K562 (cell line): ENCODE data around the gene TBL1XR1. TPM values are rescaled to one million over a fixed set of nuclear protein-coding genes. Genes with fewer than 3 reads are reported as not detected.
A peak's percentile ranks its signal among the peaks of the same experiment; 100 is the strongest.

Experiments used
- ATAC-seq: fragments of 200-7000 bp; cut with Tn5 transposase; 3 replicates; pipeline ENCODE4 v1.9.1; 2020; ENCODE audit warnings: moderate library complexity
- BruUV-seq: library from RNA; stranded (reverse); fragments of 400-500 nt; replicated peaks from 2 replicates; lab custom pipeline; 2021; lab: Mats Ljungman, UMichigan
- CTCF ChIA-PET: fragments of 300-600 bp; formaldehyde crosslinking; extraction: SDS; loops from one replicate; lab custom pipeline; 2021; ENCODE audit warnings: low intra/inter-chr PET ratio; lab: Yijun Ruan, JAX
- POLR2A ChIA-PET: fragments of 300-600, 350-650 bp; sonication (Branson Sonifier 250); formaldehyde crosslinking; extraction: SDS; loops from one replicate; lab custom pipeline; 2021; ENCODE audit warnings: antibody characterized with exemption, inconsistent platforms; lab: Yijun Ruan, JAX
- DNase-seq, 4 experiments: peaks; one replicate each; pipeline versions ENCODE4 v3.0.0 to v3.0.0-alpha.2; 2011 to 2018; ENCODE audit warnings: low spot score in 3 of 4, mixed read lengths in 3 of 4; ENCODE audit errors: extremely low read depth in 1 of 4
- FAIRE-seq: peaks from 2 replicates; lab custom pipeline; 2011; peaks lifted over from hg19 to GRCh38; lab: Jason Lieb, UNC
- H2AFZ ChIP-seq: 2 replicates; pipeline ENCODE4 v1.6.0; 2011; ENCODE audit warnings: low read depth, low read length, control low read depth, inconsistent platforms
- H3K27ac ChIP-seq: fragments of 200-600 bp; 3 replicates; pipeline ENCODE4 v1.8.0; 2011; ENCODE audit warnings: low read depth, mild to moderate bottlenecking, control low read depth, inconsistent platforms, low read length, moderate library complexity, mixed read lengths; ENCODE audit errors: extremely low read depth
- H3K27me3 ChIP-seq, 2 experiments: fragments of 300-600 bp in 1 of 2; 2 replicates in 1 of 2; 3 replicates in 1 of 2; pipeline versions ENCODE4 v1.6.0 to v1.8.0; 2011; ENCODE audit warnings: inconsistent platforms in 2 of 2, low read length in 2 of 2, mild to moderate bottlenecking in 1 of 2, mixed read lengths in 1 of 2, moderate library complexity in 1 of 2; ENCODE audit not compliant: control insufficient read depth in 2 of 2, insufficient read depth in 2 of 2
- H3K36me3 ChIP-seq: fragments of 300-600 bp; 3 replicates; pipeline ENCODE4 v1.8.0; 2011; ENCODE audit warnings: mild to moderate bottlenecking, low read length, inconsistent platforms; ENCODE audit not compliant: control insufficient read depth, insufficient read depth
- H3K4me1 ChIP-seq, 2 experiments: fragments of 200-600 bp in 1 of 2; replicated peaks in 1 of 2; 2 replicates in 1 of 2; 3 replicates in 1 of 2; pipeline versions ENCODE4 v1.5.1 to v1.8.0; 2011; ENCODE audit warnings: inconsistent platforms in 2 of 2, low read length in 2 of 2, mild to moderate bottlenecking in 1 of 2, mixed read lengths in 1 of 2, moderate library complexity in 1 of 2; ENCODE audit not compliant: control insufficient read depth in 2 of 2, insufficient read depth in 2 of 2
- H3K4me2 ChIP-seq: 2 replicates; pipeline ENCODE4 v1.6.1; 2011; ENCODE audit warnings: low read length, control low read depth, inconsistent platforms, mixed read lengths; ENCODE audit not compliant: insufficient read depth
- H3K4me3 ChIP-seq: fragments of 200-600 bp; sonication (generic), shearing (Covaris generic); 2 replicates; pipeline ENCODE4 v1.5.1; 2016; ENCODE audit warnings: control low read depth, inconsistent platforms
- H3K79me2 ChIP-seq: fragments of 200-600 bp; 3 replicates; pipeline ENCODE4 v1.8.0; 2011; ENCODE audit warnings: low read length, inconsistent platforms; ENCODE audit not compliant: control insufficient read depth, insufficient read depth
- H3K9ac ChIP-seq, 2 experiments: 2 replicates each; pipeline versions ENCODE4 v1.6.0 to v1.6.1; 2011; ENCODE audit warnings: low read depth in 2 of 2, low read length in 2 of 2, control low read depth in 1 of 2, inconsistent platforms in 1 of 2, mild to moderate bottlenecking in 1 of 2, mixed read lengths in 1 of 2; ENCODE audit not compliant: insufficient read depth in 1 of 2
- H3K9me1 ChIP-seq: one replicate; pipeline ENCODE4 v1.6.0; 2011; ENCODE audit warnings: inconsistent platforms, mild to moderate bottlenecking, low read length, moderate library complexity; ENCODE audit not compliant: control insufficient read depth, insufficient read depth
- H3K9me3 ChIP-seq: replicated peaks from 2 replicates; pipeline ENCODE4 v1.5.1; 2011; ENCODE audit warnings: low read depth, low read length, inconsistent platforms; ENCODE audit not compliant: control insufficient read depth, insufficient read depth
- H4K20me1 ChIP-seq: replicated peaks from 2 replicates; pipeline ENCODE4 v1.6.1; 2011; ENCODE audit warnings: low read length, inconsistent platforms, mixed read lengths; ENCODE audit not compliant: control insufficient read depth, insufficient read depth
- PHB ChIP-seq: fragments of 250-450 bp; sonication (Bioruptor Pico); IDR thresholded peaks from 2 replicates; pipeline ENCODE4 v1.5.0; 2021
- POLR2A ChIP-seq: fragments of 450-650 bp; conservative IDR thresholded peaks from 2 replicates; pipeline ENCODE4 v1.6.1; 2016
- RFX1 ChIP-seq: fragments of 450-650 bp; IDR thresholded peaks from 2 replicates; pipeline ENCODE4 v1.6.1; 2016; ENCODE audit warnings: mild to moderate bottlenecking, moderate library complexity
- SRSF9 ChIP-seq: fragments of 200-400 bp; formaldehyde crosslinking; IDR thresholded peaks from 2 replicates; pipeline ENCODE4 v1.6.1; 2017; ENCODE audit warnings: low read depth, low read length, borderline replicate concordance
- WGBS: fragments of 100-300 bp; shearing (Covaris generic); methylation state at CpG from one replicate; pipeline ENCODE4 v1.1.6; 2016; ENCODE audit warnings: low coverage, mixed read lengths; ENCODE audit not compliant: insufficient coverage; ENCODE audit errors: missing lambda C conversion rate; 5-methylcytosine and 5-hydroxymethylcytosine counted together
- in situ Hi-C: fragments of 300-500 bp; cut with MboI; formaldehyde crosslinking; loops from 4 replicates; pipeline ENCODE4 v1.15.0; 2018; ENCODE audit warnings: inconsistent platforms, mixed read lengths
- intact Hi-C: fragments of 100-400 bp; cut with micrococcal nuclease; formaldehyde crosslinking; loops from 2 replicates; pipeline ENCODE4 v1.14.2; 2022
- polyA plus RNA-seq, 8 experiments: library from polyadenylated mRNA; depleted of rRNA in 4 of 8; stranded (reverse) in 5 of 8; unstranded in 3 of 8; fragments of >200 nt; fragmentation: Nextera tagmentation in 2 of 8; fragmentation: Illumina TruSeq in 1 of 8; extraction: Ambion mirVana in 2 of 8; extraction: Trizol in 1 of 8; gene quantifications; 2 replicates each; pipeline versions ENCODE4 v1.2.1 to v1.2.3, GENCODE V29; 2011 to 2014; ENCODE audit warnings: inconsistent platforms in 1 of 8, missing spikeins in 1 of 8
- total RNA-seq, 7 experiments: library from RNA; depleted of rRNA in 6 of 7; stranded (reverse); fragments of >200 nt in 6 of 7; fragmentation: Illumina TruSeq in 2 of 7; extraction: Trizol in 2 of 7; gene quantifications; 2 replicates each; pipeline versions ENCODE4 v1.2.1 to v1.2.3, GENCODE V29; 2011 to 2021; ENCODE audit warnings: low replicate concordance in 1 of 7
- TF ChIP-seq, protein P1 (sequence below): fragments of 250-450 bp; sonication (Bioruptor Pico); IDR thresholded peaks from 2 replicates; pipeline ENCODE4 v1.5.0; 2021
- TF ChIP-seq, protein P2 (sequence below), 3 experiments: IDR thresholded peaks in 2 of 3; conservative IDR thresholded peaks in 1 of 3; 2 replicates each; pipeline ENCODE4 v1.5.1; 2011 to 2012; ENCODE audit warnings: low read length in 3 of 3, mild to moderate bottlenecking in 3 of 3, control low read depth in 2 of 3, improper control_type of control experiment in 1 of 3, inconsistent platforms in 1 of 3, low read depth in 1 of 3, mixed read lengths in 1 of 3, moderate library complexity in 1 of 3; ENCODE audit not compliant: insufficient read depth in 2 of 3

Gene TBL1XR1
- total and polyA plus RNA-seq, 9 of the 15 experiments (the other 6 are each of a cell fraction or from before 2014, with no cell fraction given): 19.6 to 171 (median 83.3) TPM

DNA sequence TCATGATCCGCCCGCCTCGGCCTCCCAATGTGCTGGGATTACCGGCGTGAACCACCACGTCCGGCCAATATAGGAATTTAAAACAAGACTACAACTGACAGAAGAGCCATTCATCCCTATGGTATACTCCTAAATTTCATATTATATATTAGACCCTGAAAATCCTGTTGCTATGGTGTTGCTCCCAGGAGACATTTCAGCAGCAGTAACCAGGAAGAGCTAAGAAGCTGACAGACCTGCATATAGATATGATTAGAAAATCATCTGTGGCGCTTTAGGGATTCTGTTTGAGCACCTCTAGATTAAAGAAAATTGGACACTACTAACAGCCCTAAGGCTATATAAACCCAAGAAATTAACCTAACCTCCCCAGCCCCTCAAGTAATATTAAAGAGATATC is 38.8 kb downstream of the TBL1XR1 start:
- BruUV-seq: no TSS peak
- no peak overlapping the region for H3K4me2 ChIP-seq
- no peak for DNase-seq

More for the DNA sequence above, 38.8 kb downstream of the TBL1XR1 start:
- peaks cover 9% of the 10 kb centered on the region; the same call in 2 of the 3 replicates for H3K36me3 ChIP-seq
- H3K9me3 ChIP-seq: no peaks in the 10 kb centered on the region
- no peak overlapping the region for H3K9ac ChIP-seq
- peaks cover 4% of the 10 kb centered on the region; the same call in 1 of the 2 replicates for H4K20me1 ChIP-seq
- no peak overlapping the region for H3K27ac ChIP-seq
- intact Hi-C loops: no loop called here
- CTCF ChIA-PET: interaction anchor here (0.7 kb wide), 1 partner anchor 32 kb away, joined by 3 read pairs; no protein-coding TSS in a partner anchor
- 0 out of 2 replicates have a peak, but pooled peaks have one; percentile 16 for TF ChIP-seq POLR2A
- TF ChIP-seq, protein P1, sequence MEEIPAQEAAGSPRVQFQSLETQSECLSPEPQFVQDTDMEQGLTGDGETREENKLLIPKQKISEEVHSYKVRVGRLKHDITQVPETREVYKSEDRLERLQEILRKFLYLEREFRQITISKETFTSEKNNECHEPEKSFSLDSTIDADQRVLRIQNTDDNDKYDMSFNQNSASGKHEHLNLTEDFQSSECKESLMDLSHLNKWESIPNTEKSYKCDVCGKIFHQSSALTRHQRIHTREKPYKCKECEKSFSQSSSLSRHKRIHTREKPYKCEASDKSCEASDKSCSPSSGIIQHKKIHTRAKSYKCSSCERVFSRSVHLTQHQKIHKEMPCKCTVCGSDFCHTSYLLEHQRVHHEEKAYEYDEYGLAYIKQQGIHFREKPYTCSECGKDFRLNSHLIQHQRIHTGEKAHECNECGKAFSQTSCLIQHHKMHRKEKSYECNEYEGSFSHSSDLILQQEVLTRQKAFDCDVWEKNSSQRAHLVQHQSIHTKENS (CRISPR knock-in tag): no peak
- no peak for TF ChIP-seq PHB (CRISPR knock-in tag)
- peak; percentile 43; the same call in 1 of the 2 replicates for TF ChIP-seq RFX1
- TF ChIP-seq SRSF9: no peak
- TF ChIP-seq, protein P2, sequence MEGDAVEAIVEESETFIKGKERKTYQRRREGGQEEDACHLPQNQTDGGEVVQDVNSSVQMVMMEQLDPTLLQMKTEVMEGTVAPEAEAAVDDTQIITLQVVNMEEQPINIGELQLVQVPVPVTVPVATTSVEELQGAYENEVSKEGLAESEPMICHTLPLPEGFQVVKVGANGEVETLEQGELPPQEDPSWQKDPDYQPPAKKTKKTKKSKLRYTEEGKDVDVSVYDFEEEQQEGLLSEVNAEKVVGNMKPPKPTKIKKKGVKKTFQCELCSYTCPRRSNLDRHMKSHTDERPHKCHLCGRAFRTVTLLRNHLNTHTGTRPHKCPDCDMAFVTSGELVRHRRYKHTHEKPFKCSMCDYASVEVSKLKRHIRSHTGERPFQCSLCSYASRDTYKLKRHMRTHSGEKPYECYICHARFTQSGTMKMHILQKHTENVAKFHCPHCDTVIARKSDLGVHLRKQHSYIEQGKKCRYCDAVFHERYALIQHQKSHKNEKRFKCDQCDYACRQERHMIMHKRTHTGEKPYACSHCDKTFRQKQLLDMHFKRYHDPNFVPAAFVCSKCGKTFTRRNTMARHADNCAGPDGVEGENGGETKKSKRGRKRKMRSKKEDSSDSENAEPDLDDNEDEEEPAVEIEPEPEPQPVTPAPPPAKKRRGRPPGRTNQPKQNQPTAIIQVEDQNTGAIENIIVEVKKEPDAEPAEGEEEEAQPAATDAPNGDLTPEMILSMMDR (IDR thresholded peaks at IDR 0.05 in 2 of 3, conservative IDR thresholded peaks at IDR 0.05 in 1 of 3; ENCODE audit: insufficient read depth in 2 of 3, low read depth in 1 of 3, low read length in 3 of 3): no peak
- H3K79me2 ChIP-seq: peaks cover 98% of the 10 kb centered on the region
- FAIRE-seq: no peak
- ATAC-seq: no peak
- no peak overlapping the region for H2AFZ ChIP-seq
- POLR2A ChIA-PET: interaction anchor here (0.8 to 2.5 kb wide), 3 partner anchors 8 to 20 kb away, joined by 3 to 11 read pairs (median 4); no protein-coding TSS in a partner anchor
- 84% methylated on average over 7 of the region's 8 CpGs for WGBS
- no peak overlapping the region for H3K4me3 ChIP-seq
- peaks cover 1 to 4% of the 10 kb centered on the region in 2 experiments; a peak in 3 of 5 replicates for H3K4me1 ChIP-seq
- in situ Hi-C loops: no loop called here
- no peaks in the 10 kb centered on the region for H3K27me3 ChIP-seq
- no peaks in the 10 kb centered on the region for H3K9me1 ChIP-seq
